ENCODE measurements around the gene BRINP2. TPM values are rescaled to one million over a fixed set of nuclear protein-coding genes. Genes with fewer than 3 reads are reported as not detected.

Gene BRINP2
- total and polyA plus RNA-seq, 7 donors, result 0.09 to 1.4 (median 0.14) TPM; not detected in 4

DNA sequence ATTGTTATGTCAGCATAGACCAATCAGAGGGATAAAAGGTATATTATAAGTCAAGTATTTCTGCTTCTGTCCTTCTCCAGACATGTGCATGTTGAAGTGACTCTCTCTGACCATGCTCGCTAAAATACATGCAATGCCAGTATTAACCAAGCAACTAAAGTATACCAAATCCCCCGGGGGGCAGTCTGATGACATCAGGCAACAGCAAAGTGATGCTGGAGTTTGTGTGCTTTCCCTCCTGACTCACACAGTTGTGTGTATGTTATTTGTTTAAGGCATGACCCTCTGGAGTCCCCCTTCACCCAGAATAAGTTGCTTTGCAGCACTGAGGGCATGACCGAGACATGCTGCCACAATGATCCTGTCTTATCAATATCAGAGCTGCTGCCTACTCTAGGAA is 2.1 kb downstream of the BRINP2 start:
- Histone ChIP-seq H3K27ac (no peak overlapping the region), H3K9me3 (peaks cover 0 to 2% (median 0%) of the 10 kb centered on the region in 4 donors), H3K4me3 (no peak overlapping the region), H3K36me3 (no peaks in the 10 kb centered on the region), H3K27me3 (peaks cover 3 to 69% (median 25%) of the 10 kb centered on the region in 3 donors), H3K4me1 (peaks cover 0 to 14% (median 13%) of the 10 kb centered on the region in 4 donors)
- TF ChIP-seq CTCF (IDR thresholded peaks at IDR 0.05), result no peak
- no peak for TF ChIP-seq EP300 (IDR thresholded peaks at IDR 0.05)
- TF ChIP-seq POLR2A (IDR thresholded peaks at IDR 0.05), result no peak
- DNase-seq, result no peak
- intact Hi-C loops (cut with DNase I), result no loop called here
- 79 to 80% methylated on average over 3 of the region's 3 CpGs for WGBS, 2 donors

DNA sequence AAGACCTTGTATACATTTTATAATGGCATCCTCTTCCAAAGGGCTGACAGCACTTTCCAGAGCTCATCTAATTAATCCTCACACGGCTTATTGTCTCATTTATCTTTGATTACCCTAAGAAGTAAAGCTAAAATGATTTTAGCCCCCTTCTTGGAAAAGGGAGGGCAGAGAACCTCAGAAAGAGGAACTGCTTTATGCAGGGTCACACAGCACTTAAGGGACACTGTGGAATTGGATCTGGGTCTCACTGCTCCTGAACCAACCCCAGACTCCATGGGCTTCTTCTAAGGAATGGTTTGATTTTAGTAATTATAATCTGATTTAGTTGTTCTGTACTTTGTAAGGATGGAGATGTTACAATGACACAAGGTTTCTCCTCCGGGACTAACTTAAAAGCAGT is 3.2 kb downstream of the BRINP2 start:
- intact Hi-C loops (cut with DNase I), result no loop called here
- Histone ChIP-seq H3K36me3 (no peaks in the 10 kb centered on the region), H3K27ac (no peak overlapping the region), H3K27me3 (peaks cover 3 to 61% (median 25%) of the 10 kb centered on the region in 3 donors), H3K4me1 (peaks cover 0 to 14% (median 13%) of the 10 kb centered on the region in 4 donors), H3K9me3 (peaks cover 0 to 2% (median 0%) of the 10 kb centered on the region in 4 donors), H3K4me3 (no peak overlapping the region)
- no peak for TF ChIP-seq CTCF (IDR thresholded peaks at IDR 0.05)
- no peak for TF ChIP-seq EP300 (IDR thresholded peaks at IDR 0.05)
- TF ChIP-seq POLR2AphosphoS5 (IDR thresholded peaks at IDR 0.05), result no peak
- TF ChIP-seq POLR2A (IDR thresholded peaks at IDR 0.05), result no peak
- no peak for DNase-seq
- WGBS, 2 donors, result 70 to 79% methylated on average over 2 of the region's 2 CpGs

DNA sequence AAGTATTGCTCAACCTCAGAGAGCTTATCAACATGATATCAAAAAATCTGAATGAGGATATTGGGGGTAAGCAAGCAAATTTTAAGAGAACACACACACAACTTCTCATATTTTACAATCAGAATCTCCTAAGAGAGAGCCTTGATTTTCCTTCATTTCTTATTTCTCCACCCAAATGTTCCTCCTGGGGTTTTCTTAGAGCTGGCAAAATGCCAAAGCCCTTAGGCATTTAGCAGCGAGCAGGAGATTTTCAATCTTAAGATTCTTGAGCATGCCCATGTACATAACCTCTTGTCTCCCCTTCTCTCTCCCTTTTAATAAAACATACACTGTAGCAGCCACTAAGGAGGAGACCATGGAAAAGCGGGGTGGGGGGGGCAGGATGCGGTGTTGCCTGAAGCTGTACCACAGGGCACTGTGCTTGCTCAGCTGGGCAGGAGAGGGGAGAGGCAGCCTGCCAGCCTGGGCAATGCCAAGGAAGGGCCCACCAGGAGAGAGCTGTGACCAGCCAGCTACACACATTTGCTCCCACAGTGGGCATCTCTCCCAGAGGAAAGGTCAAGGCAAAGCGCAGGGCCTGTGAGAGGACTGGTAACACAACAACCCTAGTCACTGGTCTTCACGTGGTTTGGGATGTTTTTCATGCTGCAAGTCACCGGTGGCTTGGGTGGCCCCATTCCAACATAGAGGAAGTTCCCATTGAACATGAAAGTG is 4.3 kb downstream of the BRINP2 start:
- Histone ChIP-seq H3K27ac (no peak overlapping the region), H3K27me3 (peaks cover 3 to 61% (median 25%) of the 10 kb centered on the region in 3 donors), H3K9me3 (peaks cover 0 to 2% (median 0%) of the 10 kb centered on the region in 4 donors), H3K36me3 (no peaks in the 10 kb centered on the region), H3K4me3 (no peak overlapping the region), H3K4me1 (peaks cover 0 to 14% (median 13%) of the 10 kb centered on the region in 4 donors)
- TF ChIP-seq EP300 (IDR thresholded peaks at IDR 0.05), result no peak
- TF ChIP-seq CTCF (IDR thresholded peaks at IDR 0.05), result no peak
- TF ChIP-seq POLR2A (IDR thresholded peaks at IDR 0.05), result no peak
- no peak for TF ChIP-seq POLR2AphosphoS5 (IDR thresholded peaks at IDR 0.05)
- DNase-seq, result no peak
- 69 to 82% methylated on average over 6 of the region's 6 CpGs for WGBS, 2 donors
- intact Hi-C loops (cut with DNase I), result no loop called here

- H3K36me3 ChIP-seq, result no peaks in the 10 kb centered on the region
- peaks cover 0 to 32% (median 0%) of the 10 kb centered on the region in 3 donors for H3K27me3 ChIP-seq
- no peak for DNase-seq
- peaks cover 0 to 7% (median 4%) of the 10 kb centered on the region in 4 donors for H3K4me1 ChIP-seq
- no peak for TF ChIP-seq POLR2A (IDR thresholded peaks at IDR 0.05)
- no peak for TF ChIP-seq EP300 (IDR thresholded peaks at IDR 0.05)
- TF ChIP-seq CTCF (IDR thresholded peaks at IDR 0.05), result no peak
- TF ChIP-seq POLR2AphosphoS5 (IDR thresholded peaks at IDR 0.05), result no peak
- H3K9me3 ChIP-seq, result no peaks in the 10 kb centered on the region
- intact Hi-C loops (cut with DNase I), result loop anchor here (5.0 kb wide), 1 partner anchor 284 kb away; no protein-coding TSS in a partner anchor
- H3K4me3 ChIP-seq, result peak overlapping the region in 2 of 4 donors; percentile 11 to 16
- H3K27ac ChIP-seq, result no peak overlapping the region
- 18 to 26% methylated on average over 13 of the region's 13 CpGs for WGBS, 2 donors
These were observed 10.5 kb downstream of the BRINP2 start for GRCh38 chr1:177181280-177181630.

Measured in sigmoid colon (tissue), 7 donors.